Mononuclear cell (primary cell): ENCODE results near the gene PAX7. TPM values are rescaled to one million over a fixed set of nuclear protein-coding genes. Genes with fewer than 3 reads are reported as not detected.
"Not testable (repeated sequence)": the region's sequence is repeated elsewhere in the genome, so short reads cannot be mapped to it uniquely, and the experiment has no call there.

Source experiments
- H3K27me3 ChIP-seq: 2 replicates; pipeline ENCODE4 v1.6.0; 2011; ENCODE audit warnings: low read length, control low read depth; ENCODE audit not compliant: insufficient read depth
- H3K4me1 ChIP-seq: 2 replicates; pipeline ENCODE4 v1.5.1; 2011; ENCODE audit warnings: mild to moderate bottlenecking, low read length, control low read depth; ENCODE audit not compliant: insufficient read depth
- H3K4me3 ChIP-seq: 2 replicates; pipeline ENCODE4 v1.5.1; 2011; ENCODE audit warnings: mild to moderate bottlenecking, low read length, moderate library complexity
- H3K9me3 ChIP-seq: 2 replicates; pipeline ENCODE4 v1.5.1; 2011; ENCODE audit warnings: low read depth, mild to moderate bottlenecking, control low read depth, low read length
- total RNA-seq: library from RNA; depleted of rRNA; stranded (reverse); fragments of >200 nt; gene quantifications from one replicate; pipeline ENCODE4 v1.2.3, GENCODE V29; 2012

The PAX7 gene
- total RNA-seq = not detected

DNA sequence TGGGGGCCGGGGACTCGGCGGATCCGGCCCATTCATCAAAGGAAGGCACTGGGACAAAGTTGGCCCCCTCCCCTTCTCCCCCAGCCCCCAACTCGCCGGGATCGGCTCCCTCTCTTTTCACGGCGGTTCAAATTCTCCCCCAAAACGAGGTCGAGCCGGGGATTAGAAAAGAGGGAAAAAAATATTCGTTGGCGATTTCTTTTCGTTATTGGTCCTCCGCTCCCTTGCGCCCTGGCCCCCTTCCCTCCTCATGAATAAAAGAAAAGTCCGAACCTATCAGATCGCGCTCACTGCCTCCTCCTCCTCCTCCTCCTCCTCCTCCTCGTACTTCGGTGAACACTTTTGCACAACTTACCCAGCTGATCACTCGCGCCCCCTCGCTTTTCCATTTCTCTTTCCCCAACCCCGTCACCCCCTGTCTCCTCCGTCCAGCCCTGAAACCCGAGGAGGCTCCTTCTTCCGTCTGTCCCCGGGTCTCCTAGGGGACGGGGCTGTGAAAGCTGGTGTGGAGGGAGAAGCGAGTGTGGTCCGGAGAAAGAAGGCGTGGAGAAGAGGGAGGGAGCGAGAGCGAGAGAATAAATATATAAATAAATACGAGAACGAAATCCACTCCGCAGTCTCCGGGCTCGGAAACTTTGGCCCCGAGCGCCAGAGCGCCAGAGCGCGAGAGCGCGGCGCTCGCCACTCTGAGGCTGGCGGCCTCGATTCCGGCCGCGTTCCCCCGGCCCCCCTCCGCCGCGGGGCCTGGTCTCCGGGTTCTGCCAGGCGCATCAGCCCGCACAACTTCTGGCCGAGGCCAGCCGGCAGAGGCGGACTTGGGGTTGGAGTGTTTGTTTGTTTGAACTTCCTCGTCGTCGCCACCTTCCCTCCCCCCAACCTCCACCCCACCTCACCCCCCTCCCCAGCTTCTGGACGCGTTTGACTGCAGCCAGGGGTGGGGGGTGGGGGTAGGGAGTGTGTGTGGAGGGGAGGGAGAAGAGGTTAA lies at the start of gene PAX7:
Gene PAX7, plus strand, starts transcription at position 336 of the 985 bp plus-strand sequence. CDS start 758 bp downstream, outside the sequence.
- Histone ChIP-seq H3K27me3 (peaks cover 74% of the 10 kb centered on the region), H3K9me3 (no peaks in the 10 kb centered on the region), H3K4me3 (no peak within 1 kb of the TSS), H3K4me1 (no peaks in the 10 kb centered on the region)

DNA sequence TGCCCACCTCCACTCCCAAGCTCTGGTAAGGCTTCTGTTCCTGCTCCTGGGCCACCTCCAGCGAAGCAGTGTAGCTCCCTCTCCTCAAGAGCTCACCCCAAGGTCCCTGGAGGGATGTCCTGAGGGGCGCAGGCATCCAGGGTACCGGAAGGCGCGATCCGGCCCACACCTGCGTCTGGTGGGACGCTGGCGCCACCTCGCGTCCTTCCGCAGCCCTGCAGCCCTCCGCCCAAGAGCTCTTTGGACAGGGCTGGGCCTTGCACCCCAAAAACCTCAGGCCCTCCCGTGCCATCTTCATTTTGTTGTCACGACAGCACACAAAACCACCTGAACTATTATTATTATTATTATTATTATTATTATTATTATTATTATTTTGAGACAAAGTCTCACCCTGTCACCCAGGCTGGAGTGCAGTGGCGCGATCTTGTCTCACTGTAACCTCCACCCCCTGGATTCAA lies 49.2 kb upstream of the PAX7 start:
- H3K9me3 ChIP-seq = no peaks in the 10 kb centered on the region

DNA sequence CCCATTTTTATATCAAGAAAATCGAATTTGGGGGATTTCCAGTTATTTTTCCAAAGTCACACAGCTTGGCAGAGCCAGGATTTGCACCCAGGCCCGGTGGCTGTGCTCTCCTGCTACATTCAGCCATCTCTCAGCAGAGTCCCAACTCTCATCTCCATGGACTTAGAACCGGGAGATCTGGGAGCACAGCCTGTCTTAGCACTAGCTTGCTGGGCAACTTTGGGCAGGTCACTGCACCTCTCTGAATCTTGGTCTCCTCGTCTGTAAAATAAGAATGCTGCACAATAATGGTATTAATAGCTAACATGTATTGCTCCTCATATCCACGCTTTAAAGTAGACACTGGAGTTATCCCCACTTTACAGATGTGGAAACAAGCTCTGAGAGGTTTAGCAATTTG lies 47.8 kb upstream of the PAX7 start:
- no peak overlapping the region for H3K4me3 ChIP-seq
- H3K9me3 ChIP-seq = no peaks in the 10 kb centered on the region
- no peaks in the 10 kb centered on the region for H3K4me1 ChIP-seq
- H3K27me3 ChIP-seq = no peaks in the 10 kb centered on the region

More for the DNA sequence above, 49.2 kb upstream of the PAX7 start:
- Histone ChIP-seq H3K27me3 (no peaks in the 10 kb centered on the region), H3K4me1 (no peaks in the 10 kb centered on the region), H3K4me3 (no peak overlapping the region)

DNA sequence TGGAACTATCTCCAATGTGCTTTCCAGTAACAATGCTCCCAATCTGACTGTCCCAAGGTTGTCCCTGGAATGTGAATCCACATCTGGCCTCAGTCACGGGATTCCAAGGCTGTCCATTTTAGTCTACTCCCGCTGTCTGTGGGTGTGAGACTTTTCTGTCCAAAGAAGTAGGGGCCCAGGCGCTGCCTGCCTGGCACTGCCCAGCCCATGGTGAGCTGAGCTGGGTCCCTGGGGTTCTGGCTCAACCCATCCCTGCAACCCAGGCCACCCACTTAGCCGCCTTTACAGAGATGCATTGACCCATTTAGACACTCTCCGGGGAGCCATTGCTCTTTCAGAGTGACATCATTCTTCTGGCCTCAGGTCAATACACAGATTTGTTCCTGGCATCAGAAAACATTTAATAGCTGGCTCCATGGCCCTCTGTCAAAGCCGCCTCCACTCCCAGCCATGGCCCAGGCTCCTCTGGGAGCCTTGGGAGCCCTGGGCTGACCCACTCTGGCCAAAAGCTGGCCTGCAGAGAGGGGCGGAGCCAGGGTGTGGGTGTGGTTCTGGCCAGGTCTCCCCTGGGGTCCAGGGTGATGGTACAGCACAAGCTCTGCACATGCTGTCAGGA lies 47.2 kb upstream of the PAX7 start:
- H3K4me3 ChIP-seq = no peak overlapping the region
- no peaks in the 10 kb centered on the region for H3K4me1 ChIP-seq
- H3K9me3 ChIP-seq = no peaks in the 10 kb centered on the region
- no peaks in the 10 kb centered on the region for H3K27me3 ChIP-seq

DNA sequence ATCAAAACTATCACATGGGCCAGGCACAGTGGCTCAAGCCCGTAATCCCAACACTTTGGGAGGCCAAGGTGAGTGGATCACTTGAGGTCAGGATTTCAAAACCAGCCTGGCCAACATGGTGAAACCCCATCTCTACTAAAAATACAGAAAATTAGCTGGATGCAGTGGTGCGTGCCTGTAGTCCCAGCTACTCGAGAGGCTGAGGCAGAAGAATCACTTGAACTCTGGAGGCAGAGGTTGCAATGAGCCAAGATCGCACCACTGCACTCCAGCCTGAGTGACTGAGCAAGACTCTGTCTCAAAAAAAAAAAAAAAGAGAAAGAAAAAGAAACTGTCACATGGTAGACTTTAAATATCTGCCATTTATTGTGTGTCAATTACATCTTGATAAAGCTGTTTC lies 44.6 kb upstream of the PAX7 start:
- not testable (repeated sequence) for H3K9me3 ChIP-seq, H3K4me3 ChIP-seq, H3K27me3 ChIP-seq

DNA sequence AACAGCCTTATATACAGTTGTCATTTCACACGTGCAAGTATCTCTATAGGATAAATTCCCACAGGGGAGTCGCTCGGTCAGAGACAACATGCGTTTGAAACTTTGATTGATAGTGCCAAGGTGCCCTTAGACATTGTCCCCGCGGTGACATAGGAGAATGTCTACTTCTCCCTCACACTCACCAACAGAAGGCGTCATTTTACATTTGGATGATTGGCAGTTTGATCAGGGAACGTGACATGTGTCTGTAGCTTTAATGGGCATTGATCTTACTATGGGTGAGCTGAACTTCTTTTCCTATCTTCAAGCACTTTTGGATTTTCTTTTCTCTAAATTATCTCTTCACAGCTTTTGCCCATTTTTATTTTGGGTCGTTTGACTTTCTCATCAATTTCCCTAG lies 42.6 kb upstream of the PAX7 start:
- Histone ChIP-seq H3K9me3 (no peaks in the 10 kb centered on the region), H3K4me3 (no peak overlapping the region), H3K4me1 (no peaks in the 10 kb centered on the region), H3K27me3 (no peaks in the 10 kb centered on the region)

More for the DNA sequence above, 44.6 kb upstream of the PAX7 start:
- not testable (repeated sequence) for H3K4me1 ChIP-seq

DNA sequence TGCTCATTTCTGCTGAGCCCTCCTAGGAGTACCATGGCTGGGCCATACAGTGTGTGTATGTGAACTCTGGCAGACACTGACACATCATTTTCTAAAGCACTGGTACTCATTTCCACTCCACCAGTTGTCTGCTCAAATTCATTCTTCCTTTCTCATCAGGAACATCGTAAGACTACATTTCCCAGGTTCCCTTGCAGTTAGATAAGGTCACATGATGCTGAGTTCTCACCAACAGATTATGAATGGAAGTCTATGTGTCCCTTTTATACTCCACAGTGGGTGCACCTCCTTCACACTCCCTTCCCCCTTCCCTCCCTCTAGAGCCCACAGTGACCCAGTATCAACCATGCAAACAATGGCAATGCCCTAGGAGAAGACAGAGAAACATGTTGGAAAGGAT lies 38.3 kb upstream of the PAX7 start:
- H3K9me3 ChIP-seq = no peaks in the 10 kb centered on the region
- H3K4me1 ChIP-seq = no peaks in the 10 kb centered on the region
- H3K27me3 ChIP-seq = peaks cover 4% of the 10 kb centered on the region
- H3K4me3 ChIP-seq = no peak overlapping the region

DNA sequence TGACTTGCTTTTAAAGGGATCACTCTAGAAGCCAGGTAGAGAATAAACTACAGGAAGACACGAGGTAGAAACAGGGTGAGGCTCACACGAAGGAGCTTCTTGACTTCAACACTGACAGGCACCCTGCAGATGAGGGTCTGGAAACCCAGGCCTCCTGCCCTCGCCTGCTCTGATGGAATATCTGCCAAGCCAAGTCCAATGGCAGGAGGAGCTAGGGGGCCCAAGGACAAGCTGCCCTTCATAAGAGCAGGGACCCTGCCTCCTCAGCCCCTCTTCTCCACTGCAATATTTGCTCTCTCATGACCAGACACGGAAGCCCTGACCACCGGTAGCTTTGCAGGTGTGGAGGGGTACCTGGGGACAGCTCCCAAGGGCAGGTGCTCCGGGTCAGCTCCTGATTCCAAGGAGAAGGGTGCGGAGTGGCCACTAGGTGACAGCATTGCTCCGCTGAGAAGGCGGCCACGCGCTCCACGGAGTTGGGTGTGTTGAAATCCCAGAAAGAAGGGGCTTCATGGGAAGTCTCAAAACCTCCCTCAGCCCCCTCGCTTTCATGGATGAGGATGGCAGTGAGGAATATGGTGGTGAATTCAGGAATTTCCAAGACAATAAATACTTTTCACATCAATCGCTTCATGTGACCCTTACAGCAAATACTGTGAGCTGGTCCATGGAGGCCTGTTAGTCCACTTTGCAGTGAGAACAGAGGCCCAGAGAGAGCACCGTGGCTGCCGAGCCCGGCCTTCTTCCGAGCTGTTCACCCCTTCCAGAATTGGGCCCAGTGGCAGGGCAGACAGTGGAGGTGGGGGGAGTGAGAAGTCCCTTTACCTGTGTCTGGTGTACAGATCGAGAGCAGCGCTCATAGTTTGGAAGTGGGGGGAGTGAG lies 33.2 kb upstream of the PAX7 start:
- H3K9me3 ChIP-seq = no peaks in the 10 kb centered on the region
- H3K4me1 ChIP-seq = no peaks in the 10 kb centered on the region
- H3K4me3 ChIP-seq = no peak overlapping the region
- peaks cover 4% of the 10 kb centered on the region for H3K27me3 ChIP-seq

DNA sequence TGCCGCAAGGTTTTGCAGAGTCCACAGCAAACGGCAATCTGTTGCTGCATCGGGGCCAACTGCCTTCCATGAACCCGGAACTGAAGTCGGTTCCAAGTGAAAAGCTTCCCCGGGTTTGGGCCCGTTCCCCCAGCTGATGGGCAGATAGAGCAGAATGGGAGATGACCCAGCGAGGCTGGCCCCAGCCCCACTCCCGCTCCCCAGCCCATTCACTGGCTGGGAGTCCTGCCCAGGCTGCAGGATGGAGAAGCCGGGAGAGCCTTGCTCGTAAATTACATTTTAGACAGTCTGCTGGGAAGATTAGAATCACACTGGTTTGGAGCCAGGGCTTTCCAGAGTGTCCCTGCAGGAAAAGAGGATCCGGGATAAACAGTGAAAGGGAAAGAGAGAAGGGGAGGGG lies 31.6 kb upstream of the PAX7 start:
- Histone ChIP-seq H3K4me1 (no peaks in the 10 kb centered on the region), H3K27me3 (peaks cover 4% of the 10 kb centered on the region), H3K4me3 (no peak overlapping the region), H3K9me3 (no peaks in the 10 kb centered on the region)

DNA sequence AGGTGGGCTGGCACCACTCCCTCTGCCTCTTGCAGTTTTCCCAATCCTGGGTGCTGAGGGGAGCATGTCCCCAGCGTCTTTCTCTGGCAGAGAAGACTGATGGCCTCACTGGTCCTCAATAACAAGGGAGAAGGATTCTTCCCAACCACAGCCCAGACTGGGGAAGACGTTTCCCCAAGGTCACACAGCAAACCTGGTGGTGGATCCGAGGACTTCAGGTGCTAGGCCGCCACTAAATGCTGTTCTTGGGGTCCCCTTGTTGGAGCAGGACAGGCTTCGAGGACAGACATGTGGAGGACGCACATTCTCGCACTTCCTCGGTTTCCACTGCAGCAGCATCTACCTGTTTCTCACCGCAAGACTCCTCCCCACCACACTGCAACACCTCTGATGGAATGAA lies 30.9 kb upstream of the PAX7 start:
- H3K27me3 ChIP-seq = no peaks in the 10 kb centered on the region
- H3K4me1 ChIP-seq = no peaks in the 10 kb centered on the region
- H3K9me3 ChIP-seq = no peaks in the 10 kb centered on the region
- no peak overlapping the region for H3K4me3 ChIP-seq

DNA sequence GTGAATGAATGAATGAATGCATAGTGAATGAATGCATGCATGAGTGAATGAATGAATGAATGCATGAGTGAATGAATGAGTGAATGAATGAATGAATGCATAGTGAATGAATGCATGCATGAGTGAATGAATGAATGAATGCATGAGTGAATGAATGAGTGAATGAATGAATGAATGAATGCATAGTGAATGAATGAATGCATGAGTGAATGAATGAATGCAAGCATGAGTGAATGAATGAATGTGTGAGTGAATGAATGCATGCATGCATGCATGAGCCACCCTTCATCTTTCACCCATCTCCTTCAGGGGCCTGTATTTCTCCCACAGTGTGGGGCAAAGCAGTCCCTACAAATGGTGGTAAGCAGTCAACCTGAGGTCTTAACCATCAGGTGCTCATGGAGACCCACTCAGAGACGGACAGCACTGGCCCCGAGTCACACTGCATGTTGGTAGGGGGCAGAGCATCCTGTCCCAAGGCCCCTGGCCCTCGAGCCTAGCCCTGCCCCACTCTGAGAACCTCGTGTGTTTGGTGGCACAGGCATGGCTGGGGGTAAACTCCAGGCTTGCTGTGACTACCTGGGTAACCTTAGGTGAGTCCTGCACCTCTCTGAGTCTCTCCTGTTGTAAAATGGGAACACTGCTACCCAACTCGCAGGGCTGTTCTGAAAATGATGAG lies 28.0 kb upstream of the PAX7 start:
- H3K4me1 ChIP-seq = no peaks in the 10 kb centered on the region
- no peaks in the 10 kb centered on the region for H3K9me3 ChIP-seq
- no peaks in the 10 kb centered on the region for H3K27me3 ChIP-seq
- no peak overlapping the region for H3K4me3 ChIP-seq

DNA sequence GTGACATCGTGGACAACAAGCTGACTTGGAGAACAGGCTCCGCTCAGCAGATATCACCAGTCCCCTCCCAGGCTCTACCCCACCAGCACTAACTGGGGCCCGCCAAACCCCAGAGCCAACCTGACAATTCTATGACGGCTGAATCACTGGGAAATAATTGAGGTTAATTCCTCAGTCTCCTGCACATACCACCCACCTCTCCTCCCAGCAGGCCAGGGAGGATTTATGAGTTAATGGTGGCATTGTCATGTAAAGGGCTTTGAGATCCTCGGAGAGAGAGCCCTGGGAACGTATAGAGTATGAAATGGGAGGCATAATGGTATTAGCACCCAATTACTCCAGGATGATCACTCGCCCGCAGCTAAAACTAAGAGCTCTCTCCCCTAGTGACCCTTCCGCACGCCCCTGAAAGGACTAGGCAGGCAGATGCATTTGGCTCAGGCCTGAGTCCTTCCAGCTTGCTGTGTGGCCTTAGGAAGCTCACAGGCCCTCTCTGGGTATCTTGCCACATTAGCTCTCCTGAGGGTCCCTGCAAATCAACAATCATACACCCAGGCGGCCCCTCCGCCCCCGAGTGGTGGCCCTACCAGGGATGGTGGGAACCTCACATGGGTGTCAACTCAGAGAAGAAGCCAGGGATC lies 27.3 kb upstream of the PAX7 start:
- H3K27me3 ChIP-seq = no peaks in the 10 kb centered on the region
- no peaks in the 10 kb centered on the region for H3K9me3 ChIP-seq
- H3K4me1 ChIP-seq = no peaks in the 10 kb centered on the region
- H3K4me3 ChIP-seq = no peak overlapping the region

DNA sequence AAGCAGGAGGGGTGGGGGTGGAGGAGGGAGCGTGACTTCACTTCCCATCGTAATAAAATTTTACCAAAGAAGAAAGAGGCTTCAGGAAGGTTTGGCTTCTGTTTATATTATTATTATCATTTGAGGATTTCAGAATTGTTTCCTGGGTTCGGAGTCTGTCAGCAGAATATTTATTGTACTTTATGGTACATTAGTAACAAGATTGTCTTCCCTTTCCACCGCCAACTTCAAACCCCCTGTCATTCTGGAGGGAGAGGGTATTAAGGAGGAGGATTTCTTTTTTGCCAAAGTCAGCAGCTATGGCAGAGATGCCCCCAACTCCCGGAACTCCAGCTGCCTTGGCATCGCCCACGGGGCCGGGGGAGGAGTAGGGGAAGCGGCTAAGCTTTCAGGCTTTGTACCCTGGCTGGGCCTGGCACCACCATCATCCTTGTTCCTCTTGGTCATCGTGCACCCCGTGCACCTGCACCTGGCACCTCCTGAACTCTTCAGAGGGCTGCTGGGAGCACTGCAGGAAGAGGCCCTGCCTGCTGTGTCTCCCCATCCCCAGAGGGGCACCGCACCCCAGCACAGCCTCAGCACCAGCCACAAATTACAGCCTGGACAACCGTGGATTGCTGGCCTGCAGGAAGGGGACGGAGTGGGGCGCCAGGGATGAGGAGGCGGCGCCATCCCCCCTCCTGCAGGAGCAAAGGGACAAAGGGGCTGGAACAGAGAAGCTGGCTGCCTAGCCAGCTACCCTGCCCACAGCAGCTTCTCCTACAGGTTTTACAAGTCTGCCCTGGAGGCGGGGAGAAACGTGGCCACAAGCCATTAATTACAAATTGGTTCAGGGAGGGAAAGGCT lies 24.0 kb upstream of the PAX7 start:
- H3K4me1 ChIP-seq = no peaks in the 10 kb centered on the region
- H3K9me3 ChIP-seq = no peaks in the 10 kb centered on the region
- no peak overlapping the region for H3K4me3 ChIP-seq
- no peaks in the 10 kb centered on the region for H3K27me3 ChIP-seq
